ENCODE measurements around the gene LRRC4C. TPM values are rescaled to one million over a fixed set of nuclear protein-coding genes. Genes with fewer than 3 reads are reported as not detected.

LRRC4C gene
- total and polyA plus RNA-seq, 2 experiments from 2014 or later, result 0.35 to 1.1 TPM

DNA sequence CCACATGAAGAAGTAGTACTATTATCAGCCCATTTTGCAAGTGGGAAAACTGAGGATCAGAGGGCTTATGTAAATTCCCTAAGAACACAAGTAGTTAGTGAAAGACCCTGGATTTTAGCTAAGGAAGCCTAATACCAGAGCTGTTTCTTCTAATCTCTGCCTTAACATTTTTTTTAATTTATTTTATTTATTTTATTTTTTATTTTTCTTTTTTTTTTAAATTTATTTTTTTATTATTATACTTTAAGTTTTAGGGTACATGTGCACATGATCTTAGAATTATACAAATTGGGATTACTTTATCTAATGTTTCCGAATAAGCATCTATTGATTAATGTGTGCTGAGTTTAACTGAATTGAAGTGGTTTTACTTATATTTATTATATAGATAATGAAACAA, 1015.3 kb downstream of the LRRC4C start (continued):
- TF ChIP-seq, protein P1, sequence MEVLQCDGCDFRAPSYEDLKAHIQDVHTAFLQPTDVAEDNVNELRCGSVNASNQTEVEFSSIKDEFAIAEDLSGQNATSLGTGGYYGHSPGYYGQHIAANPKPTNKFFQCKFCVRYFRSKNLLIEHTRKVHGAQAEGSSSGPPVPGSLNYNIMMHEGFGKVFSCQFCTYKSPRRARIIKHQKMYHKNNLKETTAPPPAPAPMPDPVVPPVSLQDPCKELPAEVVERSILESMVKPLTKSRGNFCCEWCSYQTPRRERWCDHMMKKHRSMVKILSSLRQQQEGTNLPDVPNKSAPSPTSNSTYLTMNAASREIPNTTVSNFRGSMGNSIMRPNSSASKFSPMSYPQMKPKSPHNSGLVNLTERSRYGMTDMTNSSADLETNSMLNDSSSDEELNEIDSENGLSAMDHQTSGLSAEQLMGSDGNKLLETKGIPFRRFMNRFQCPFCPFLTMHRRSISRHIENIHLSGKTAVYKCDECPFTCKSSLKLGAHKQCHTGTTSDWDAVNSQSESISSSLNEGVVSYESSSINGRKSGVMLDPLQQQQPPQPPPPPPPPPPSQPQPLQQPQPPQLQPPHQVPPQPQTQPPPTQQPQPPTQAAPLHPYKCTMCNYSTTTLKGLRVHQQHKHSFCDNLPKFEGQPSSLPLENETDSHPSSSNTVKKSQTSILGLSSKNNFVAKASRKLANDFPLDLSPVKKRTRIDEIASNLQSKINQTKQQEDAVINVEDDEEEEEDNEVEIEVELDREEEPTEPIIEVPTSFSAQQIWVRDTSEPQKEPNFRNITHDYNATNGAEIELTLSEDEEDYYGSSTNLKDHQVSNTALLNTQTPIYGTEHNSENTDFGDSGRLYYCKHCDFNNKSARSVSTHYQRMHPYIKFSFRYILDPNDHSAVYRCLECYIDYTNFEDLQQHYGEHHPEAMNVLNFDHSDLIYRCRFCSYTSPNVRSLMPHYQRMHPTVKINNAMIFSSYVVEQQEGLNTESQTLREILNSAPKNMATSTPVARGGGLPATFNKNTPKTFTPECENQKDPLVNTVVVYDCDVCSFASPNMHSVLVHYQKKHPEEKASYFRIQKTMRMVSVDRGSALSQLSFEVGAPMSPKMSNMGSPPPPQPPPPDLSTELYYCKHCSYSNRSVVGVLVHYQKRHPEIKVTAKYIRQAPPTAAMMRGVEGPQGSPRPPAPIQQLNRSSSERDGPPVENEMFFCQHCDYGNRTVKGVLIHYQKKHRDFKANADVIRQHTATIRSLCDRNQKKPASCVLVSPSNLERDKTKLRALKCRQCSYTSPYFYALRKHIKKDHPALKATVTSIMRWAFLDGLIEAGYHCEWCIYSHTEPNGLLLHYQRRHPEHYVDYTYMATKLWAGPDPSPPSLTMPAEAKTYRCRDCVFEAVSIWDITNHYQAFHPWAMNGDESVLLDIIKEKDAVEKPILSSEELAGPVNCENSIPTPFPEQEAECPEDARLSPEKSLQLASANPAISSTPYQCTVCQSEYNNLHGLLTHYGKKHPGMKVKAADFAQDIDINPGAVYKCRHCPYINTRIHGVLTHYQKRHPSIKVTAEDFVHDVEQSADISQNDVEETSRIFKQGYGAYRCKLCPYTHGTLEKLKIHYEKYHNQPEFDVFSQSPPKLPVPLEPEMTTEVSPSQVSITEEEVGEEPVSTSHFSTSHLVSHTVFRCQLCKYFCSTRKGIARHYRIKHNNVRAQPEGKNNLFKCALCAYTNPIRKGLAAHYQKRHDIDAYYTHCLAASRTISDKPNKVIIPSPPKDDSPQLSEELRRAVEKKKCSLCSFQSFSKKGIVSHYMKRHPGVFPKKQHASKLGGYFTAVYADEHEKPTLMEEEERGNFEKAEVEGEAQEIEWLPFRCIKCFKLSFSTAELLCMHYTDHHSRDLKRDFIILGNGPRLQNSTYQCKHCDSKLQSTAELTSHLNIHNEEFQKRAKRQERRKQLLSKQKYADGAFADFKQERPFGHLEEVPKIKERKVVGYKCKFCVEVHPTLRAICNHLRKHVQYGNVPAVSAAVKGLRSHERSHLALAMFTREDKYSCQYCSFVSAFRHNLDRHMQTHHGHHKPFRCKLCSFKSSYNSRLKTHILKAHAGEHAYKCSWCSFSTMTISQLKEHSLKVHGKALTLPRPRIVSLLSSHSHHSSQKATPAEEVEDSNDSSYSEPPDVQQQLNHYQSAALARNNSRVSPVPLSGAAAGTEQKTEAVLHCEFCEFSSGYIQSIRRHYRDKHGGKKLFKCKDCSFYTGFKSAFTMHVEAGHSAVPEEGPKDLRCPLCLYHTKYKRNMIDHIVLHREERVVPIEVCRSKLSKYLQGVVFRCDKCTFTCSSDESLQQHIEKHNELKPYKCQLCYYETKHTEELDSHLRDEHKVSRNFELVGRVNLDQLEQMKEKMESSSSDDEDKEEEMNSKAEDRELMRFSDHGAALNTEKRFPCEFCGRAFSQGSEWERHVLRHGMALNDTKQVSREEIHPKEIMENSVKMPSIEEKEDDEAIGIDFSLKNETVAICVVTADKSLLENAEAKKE (CRISPR knock-in tag; IDR thresholded peaks at IDR 0.05), result no peak
- no peak for TF ChIP-seq ZNF331 (CRISPR knock-in tag; IDR thresholded peaks at IDR 0.05; ENCODE audit: low read depth)
- TF ChIP-seq CREB1 (CRISPR knock-in tag; IDR thresholded peaks at IDR 0.05; ENCODE audit: low read depth), result no peak
- TF ChIP-seq STAT1 (IDR thresholded peaks at IDR 0.05; ENCODE audit: unreplicated experiment), result no peak
- TF ChIP-seq POLR2AphosphoS5 (IDR thresholded peaks at IDR 0.05; ENCODE audit: low read depth), result no peak
- TF ChIP-seq CTCF (conservative IDR thresholded peaks at IDR 0.05; ENCODE audit: low read depth in 2 of 2), result no peak

- no peak overlapping the region for H3K4me2 ChIP-seq
- H3K9me2 ChIP-seq (ENCODE audit: insufficient read depth), result 0 out of 2 replicates have a peak, but pooled peaks cover 3% of the 10 kb centered on the region
- no peak overlapping the region for H2AFZ ChIP-seq
- no peaks in the 10 kb centered on the region for H3K79me2 ChIP-seq (replicated peaks; ENCODE audit: insufficient read depth)
- H3F3A ChIP-seq (replicated peaks; ENCODE audit: low read depth), result no peaks in the 10 kb centered on the region
- Mint-ChIP-seq H3K27ac (no peak overlapping the region), H3K4me3 (no peak overlapping the region), H3K9me3 (no peaks in the 10 kb centered on the region), H3K4me1 (no peaks in the 10 kb centered on the region), H3K36me3 (ENCODE audit: low read depth) (no peaks in the 10 kb centered on the region), H3K27me3 (ENCODE audit: insufficient read depth, low read depth, poor library complexity) (no peaks in the 10 kb centered on the region)
- H3K27ac ChIP-seq (ENCODE audit: low read depth), result no peak overlapping the region
- no peaks in the 10 kb centered on the region for H4K20me1 ChIP-seq (replicated peaks; ENCODE audit: insufficient read depth)
- DNase-seq (ENCODE audit: low spot score) (no peak), ATAC-seq (no peak)
- H3K4me3 ChIP-seq, result no peak overlapping the region
- no peaks in the 10 kb centered on the region for H3K4me1 ChIP-seq (ENCODE audit: insufficient read depth)
- H3K36me3 ChIP-seq (ENCODE audit: insufficient read depth), result no peaks in the 10 kb centered on the region
- no peaks in the 10 kb centered on the region for H3K27me3 ChIP-seq (ENCODE audit: insufficient read depth)
- TF ChIP-seq CTCF (conservative IDR thresholded peaks at IDR 0.05; ENCODE audit: low read depth in 2 of 2), result no peak
- no peak for TF ChIP-seq NANOG (IDR thresholded peaks at IDR 0.05; ENCODE audit: borderline replicate concordance)
- TF ChIP-seq STAT1 (IDR thresholded peaks at IDR 0.05; ENCODE audit: unreplicated experiment), result no peak
- no peak for TF ChIP-seq EZH2 (IDR thresholded peaks at IDR 0.05; ENCODE audit: low read depth, unreplicated experiment)
Observed at GRCh38 chr11:40435344-40435743, 1024.1 kb downstream of the LRRC4C start.

Data from GM23338 (cell line).